IPS-11a (cell line): ENCODE results near the gene NR0B2.
"Not testable (repeated sequence)": the region's sequence is repeated elsewhere in the genome, so short reads cannot be mapped to it uniquely, and the experiment has no call there.

ENCODE experiments used
- H3K4me3 ChIP-seq: one replicate; pipeline ENCODE4 v1.5.1; 2013; ENCODE audit warnings: low read depth, low read length, control low read depth

NR0B2 gene

DNA sequence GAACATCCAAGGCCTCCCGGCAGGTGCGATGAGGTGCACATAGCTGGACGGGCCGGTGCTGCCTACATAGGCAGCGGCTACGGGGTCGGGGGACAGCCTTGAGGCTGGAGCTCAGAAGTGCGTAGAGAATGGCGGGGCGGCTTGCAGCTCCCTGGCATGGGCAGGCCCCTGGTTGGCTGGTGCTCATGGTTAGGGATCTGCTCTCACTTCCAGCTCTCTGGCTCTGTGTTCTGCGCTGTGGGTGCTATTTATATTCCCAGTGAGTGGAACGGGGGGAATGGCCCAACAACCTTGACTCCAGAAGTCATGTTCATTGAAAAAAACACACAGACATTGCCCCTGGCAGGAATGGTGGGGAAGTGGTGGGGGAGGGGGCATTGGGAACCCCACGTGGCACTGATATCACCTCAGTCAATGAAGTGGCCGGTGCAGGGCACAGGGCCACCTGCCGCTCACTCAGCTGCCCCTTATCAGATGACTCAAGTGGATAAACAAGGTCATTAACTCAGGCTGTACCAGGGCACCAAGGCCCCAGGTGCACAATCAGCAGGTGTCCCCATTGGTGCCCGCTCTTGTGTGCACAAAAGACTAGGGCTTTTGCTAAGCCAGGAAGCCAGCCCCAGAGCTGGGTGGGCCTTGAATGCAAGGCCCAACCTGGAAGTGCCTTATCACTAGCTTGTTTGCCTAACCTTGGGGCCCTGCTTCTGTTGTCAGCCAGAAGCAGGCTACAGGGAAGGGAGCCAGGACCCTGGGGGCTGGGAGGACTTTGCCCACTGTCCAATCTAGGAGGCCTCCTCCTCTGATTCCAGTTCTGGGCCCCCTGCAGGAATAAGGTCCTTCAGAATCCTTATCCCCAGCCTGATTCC lies at the start of gene NR0B2:
NR0B2 (minus strand) TSS at position 222 of the 866 bp plus-strand sequence; CDS start at position 187, 35 bp downstream.
- no peak within 1 kb of the TSS for H3K4me3 ChIP-seq

GRCh38 chr1:26961826-26962225 lies 48.1 kb upstream of the NR0B2 start:
- no peak overlapping the region for H3K4me3 ChIP-seq

DNA sequence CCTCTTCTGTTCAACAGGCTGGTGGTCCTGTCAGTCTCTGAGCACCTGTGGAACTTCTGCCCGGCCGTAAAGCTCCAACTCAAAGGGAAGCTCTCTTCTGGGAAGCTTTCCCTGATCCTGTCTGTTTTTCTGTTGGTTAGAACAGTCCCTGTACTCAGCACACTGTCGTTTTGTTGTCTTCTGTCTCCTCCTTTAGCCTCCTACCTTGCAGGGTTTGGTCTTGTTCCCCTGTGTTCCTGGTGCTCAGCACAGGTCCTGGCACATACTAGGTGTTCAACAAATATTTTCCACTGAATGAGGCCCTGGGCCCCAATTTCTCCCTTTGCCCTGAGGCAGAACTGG lies 46.8 kb upstream of the NR0B2 start:
- H3K4me3 ChIP-seq: peak overlapping the region; percentile 88

GRCh38 chr1:26959722-26960624 lies 46.2 kb upstream of the NR0B2 start, which contains the start of gene KDF1:
Gene KDF1, minus strand, starts transcription at chr1:26960468. Its CDS starts 8,088 bp downstream, at chr1:26952380.
- H3K4me3 ChIP-seq: peak within 1 kb of the TSS; percentile 88

GRCh38 chr1:26959270-26959669 lies 45.5 kb upstream of the NR0B2 start:
- H3K4me3 ChIP-seq: peak overlapping the region; percentile 88

- H3K4me3 ChIP-seq: no peak overlapping the region
These were observed 43.5 kb upstream of the NR0B2 start for GRCh38 chr1:26957306-26957705.

GRCh38 chr1:26956321-26956720 lies 42.5 kb upstream of the NR0B2 start:
- no peak overlapping the region for H3K4me3 ChIP-seq

GRCh38 chr1:26953374-26953773 lies 39.6 kb upstream of the NR0B2 start:
- no peak overlapping the region for H3K4me3 ChIP-seq

- no peak overlapping the region for H3K4me3 ChIP-seq
These were observed 38.2 kb upstream of the NR0B2 start for GRCh38 chr1:26951821-26952497.

DNA sequence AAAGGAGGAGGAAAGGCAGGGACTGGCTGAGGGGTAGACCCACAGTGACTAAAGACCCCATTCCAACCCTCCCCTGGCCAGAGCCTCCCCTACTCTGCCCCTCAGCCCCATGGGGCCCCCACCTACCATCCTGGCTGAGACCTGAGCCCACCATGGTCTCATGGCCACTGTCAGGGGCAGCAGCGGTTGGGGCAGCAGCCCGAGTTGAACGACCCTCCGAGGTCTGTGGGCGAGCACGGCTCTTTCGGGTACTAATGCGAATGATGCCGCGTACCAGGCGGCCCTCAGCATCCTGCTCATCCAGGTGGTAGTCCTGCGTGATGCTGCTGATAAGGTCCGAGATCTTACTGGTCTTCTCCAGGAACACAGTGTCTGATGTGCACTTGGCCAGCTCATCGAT lies 37.4 kb upstream of the NR0B2 start:
- no peak overlapping the region for H3K4me3 ChIP-seq

DNA sequence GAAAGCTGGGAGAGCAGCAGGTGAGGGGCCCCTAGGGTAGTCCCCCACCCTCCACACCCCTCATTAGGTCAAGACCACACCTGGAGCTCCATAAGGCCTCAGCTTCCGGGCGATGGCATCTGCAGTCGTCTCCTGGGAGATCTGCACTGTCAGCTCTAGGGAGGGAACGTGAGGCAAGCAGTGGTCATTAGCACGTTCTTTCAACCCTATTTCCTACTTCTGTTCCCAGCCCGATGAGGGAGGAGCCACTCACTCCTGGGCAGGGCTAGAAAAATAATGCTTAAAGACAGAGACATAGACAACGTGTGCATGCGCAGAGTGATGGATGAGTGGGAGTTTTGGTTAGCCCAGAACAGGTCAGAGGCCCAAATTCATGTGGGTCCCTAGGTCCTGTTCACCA lies 36.8 kb upstream of the NR0B2 start:
- no peak overlapping the region for H3K4me3 ChIP-seq

DNA sequence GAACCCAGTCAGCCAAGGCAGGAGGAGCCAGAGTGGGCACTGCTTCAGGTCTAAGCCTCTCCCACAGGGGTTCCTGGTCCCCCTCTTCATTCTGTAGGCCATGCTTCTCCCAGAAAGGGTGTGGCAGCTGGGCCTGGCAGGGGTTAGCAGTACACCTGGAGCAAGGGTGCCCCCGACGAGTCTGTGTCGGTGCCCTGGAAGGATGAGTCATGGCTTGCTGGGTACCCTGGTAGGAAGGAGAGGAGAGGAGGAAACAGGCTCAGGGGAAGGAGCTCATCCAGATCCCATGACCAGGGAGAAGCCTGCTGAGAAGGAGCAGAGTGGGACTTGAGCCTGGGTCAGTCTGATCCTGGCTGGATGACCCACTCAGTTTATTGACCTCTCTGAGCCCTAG lies 36.1 kb upstream of the NR0B2 start:
- H3K4me3 ChIP-seq: no peak overlapping the region

DNA sequence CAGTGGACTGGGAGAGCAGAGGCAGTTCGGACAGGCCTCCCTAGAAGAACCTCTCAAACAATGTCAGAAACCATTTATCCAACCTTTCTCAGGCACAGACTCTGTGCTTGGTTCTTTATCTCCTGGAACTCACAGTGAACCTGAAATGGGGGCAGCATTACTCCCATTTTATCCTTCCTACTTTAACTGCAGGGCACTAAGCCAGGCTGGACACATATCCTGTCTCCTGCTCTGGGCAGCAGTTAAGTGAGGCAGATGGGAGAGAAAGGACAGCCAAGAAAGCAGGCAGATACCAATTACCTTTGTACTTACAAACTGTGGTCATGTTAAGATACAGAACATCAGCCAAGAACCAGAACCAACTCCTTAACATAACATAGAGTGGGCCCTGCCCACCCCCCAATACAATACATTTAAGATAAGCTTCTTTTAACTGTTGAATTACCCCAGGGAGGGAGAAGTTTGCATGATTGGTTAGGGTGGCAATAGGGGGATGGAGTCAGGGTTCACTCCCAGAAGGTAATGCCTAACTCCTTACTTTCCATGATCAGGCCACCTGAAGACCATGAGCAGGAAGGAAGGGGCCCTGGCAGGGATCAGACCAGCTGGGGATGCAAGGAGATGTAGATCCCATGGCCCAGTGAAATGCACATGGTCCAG lies 35.6 kb upstream of the NR0B2 start:
- H3K4me3 ChIP-seq: no peak overlapping the region

GRCh38 chr1:26948725-26949057 lies 34.9 kb upstream of the NR0B2 start:
- not testable (repeated sequence) for H3K4me3 ChIP-seq

DNA sequence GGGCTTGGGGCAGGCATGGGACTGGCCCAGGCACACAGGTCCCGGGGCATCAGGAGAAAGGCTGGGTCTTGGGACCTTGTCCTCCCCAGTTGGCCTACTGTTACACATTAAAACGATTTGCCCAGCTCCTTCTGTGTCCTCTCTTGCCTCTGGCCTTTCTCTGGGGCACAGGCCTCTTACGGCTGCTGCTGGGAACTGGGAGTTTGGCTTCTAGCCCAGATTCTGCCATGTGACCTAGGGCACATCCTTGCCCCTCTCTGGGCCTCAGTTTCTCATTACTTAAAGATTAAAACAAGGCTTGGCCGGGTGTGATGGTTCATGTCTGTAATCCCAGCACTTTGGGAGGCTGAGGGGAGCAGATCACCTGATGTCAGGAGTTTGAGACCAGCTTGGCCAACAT lies 32.5 kb upstream of the NR0B2 start:
- no peak overlapping the region for H3K4me3 ChIP-seq

- no peak overlapping the region for H3K4me3 ChIP-seq
These were observed 32.0 kb upstream of the NR0B2 start for GRCh38 chr1:26945728-26946127.

DNA sequence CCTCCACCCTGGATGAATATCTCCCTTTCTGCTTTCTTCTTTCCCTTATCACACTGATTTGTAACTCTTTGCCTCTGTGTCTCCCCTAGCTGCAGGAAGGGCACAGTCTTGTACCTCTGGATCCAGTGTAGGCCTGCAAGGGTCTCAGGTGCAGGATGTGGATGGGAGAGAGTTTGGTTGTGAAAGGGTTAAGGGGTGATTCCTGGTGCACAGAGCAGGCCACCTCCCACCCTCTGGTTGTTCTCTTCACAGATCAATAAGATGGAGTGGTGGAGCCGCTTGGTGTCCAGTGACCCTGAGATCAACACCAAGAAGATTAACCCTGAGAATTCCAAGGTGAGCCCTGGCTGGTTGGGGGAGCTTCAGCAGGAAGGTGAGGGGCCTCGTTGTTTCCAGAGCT lies 31.4 kb upstream of the NR0B2 start:
- no peak overlapping the region for H3K4me3 ChIP-seq

DNA sequence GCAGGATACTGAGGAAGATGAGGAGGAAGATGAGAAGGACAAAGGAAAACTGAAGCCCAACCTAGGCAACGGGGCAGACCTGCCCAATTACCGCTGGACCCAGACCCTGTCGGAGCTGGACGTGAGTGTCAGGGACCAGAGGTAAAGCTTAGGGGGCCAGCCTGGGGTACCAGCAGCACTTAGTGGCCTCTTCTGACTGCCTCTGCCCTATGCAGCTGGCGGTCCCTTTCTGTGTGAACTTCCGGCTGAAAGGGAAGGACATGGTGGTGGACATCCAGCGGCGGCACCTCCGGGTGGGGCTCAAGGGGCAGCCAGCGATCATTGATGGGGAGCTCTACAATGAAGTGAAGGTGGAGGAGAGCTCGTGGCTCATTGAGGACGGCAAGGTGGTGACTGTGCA lies 28.9 kb upstream of the NR0B2 start:
- H3K4me3 ChIP-seq: no peak overlapping the region

- no peak overlapping the region for H3K4me3 ChIP-seq
These were observed 27.5 kb upstream of the NR0B2 start for GRCh38 chr1:26941311-26941710.

GRCh38 chr1:26938659-26939025 lies 24.9 kb upstream of the NR0B2 start:
- no peak overlapping the region for H3K4me3 ChIP-seq
